Measurements from ENCODE around the gene PAF1.

- TF ChIP-seq POLR2A (IDR thresholded peaks at IDR 0.05; ENCODE audit: low read length) (no peak), GATA1 (IDR thresholded peaks at IDR 0.05; ENCODE audit: low read depth, low read length) (no peak)
Measured at GRCh38 chr19:39382991-39383828, 7.7 kb downstream of the PAF1 start.
